SU-DHL-6 (cell line): ENCODE results near the gene STK16.

ENCODE experiments used
- H2AFZ ChIP-seq: fragments of 200-600 bp; sonication (generic); 2 replicates; pipeline ENCODE4 v1.6.1; 2014; ENCODE audit warnings: low read depth, mild to moderate bottlenecking, moderate library complexity, mixed read lengths, antibody characterized with exemption, low read length; ENCODE audit not compliant: severe bottlenecking
- H3F3A ChIP-seq: fragments of 200-600 bp; shearing (Covaris generic); 2 replicates; pipeline ENCODE4 v1.6.0; 2016; ENCODE audit warnings: antibody characterized with exemption, mild to moderate bottlenecking; ENCODE audit not compliant: insufficient read depth
- H3K27ac ChIP-seq: fragments of 200-600 bp; sonication (generic); 2 replicates; pipeline ENCODE4 v1.5.1; 2016; ENCODE audit warnings: low read depth, mild to moderate bottlenecking, low read length, moderate library complexity, mixed read lengths
- H3K27me3 ChIP-seq: fragments of 200-600 bp; sonication (generic), shearing (Covaris generic); 2 replicates; pipeline ENCODE4 v1.6.0; 2014; ENCODE audit warnings: mild to moderate bottlenecking, low read length
- H3K36me3 ChIP-seq: fragments of 200-600 bp; sonication (generic); 2 replicates; pipeline ENCODE4 v1.6.1; 2014; ENCODE audit warnings: mild to moderate bottlenecking, low read length, mixed read lengths
- H3K4me2 ChIP-seq: fragments of 300-600, 200-600 bp; shearing (Covaris generic), sonication (generic); 2 replicates; pipeline ENCODE4 v1.6.0; 2014; ENCODE audit warnings: low read length, low read depth, mild to moderate bottlenecking; ENCODE audit not compliant: poor library complexity, severe bottlenecking
- H3K4me3 ChIP-seq: fragments of 200-600 bp; sonication (generic); 2 replicates; pipeline ENCODE4 v1.5.1; 2014; ENCODE audit warnings: antibody characterized with exemption, low read length, mild to moderate bottlenecking, mixed read lengths; ENCODE audit not compliant: insufficient read depth, poor library complexity, severe bottlenecking
- H3K79me2 ChIP-seq: fragments of 200-600 bp; sonication (generic); 2 replicates; pipeline ENCODE4 v1.6.1; 2014; ENCODE audit warnings: mild to moderate bottlenecking, low read length, moderate library complexity; ENCODE audit not compliant: insufficient read depth
- H3K9ac ChIP-seq: fragments of 200-600 bp; sonication (generic); 2 replicates; pipeline ENCODE4 v1.7.0; 2014; ENCODE audit warnings: mild to moderate bottlenecking, low read length
- H3K9me2 ChIP-seq: fragments of 200-600 bp; sonication (generic); replicated peaks from 2 replicates; pipeline ENCODE4 v1.6.1; 2014; ENCODE audit warnings: low read length; ENCODE audit not compliant: insufficient read depth
- H3K9me3 ChIP-seq: fragments of 200-600 bp; sonication (generic); 2 replicates; pipeline ENCODE4 v1.6.1; 2014; ENCODE audit warnings: low read length, mixed read lengths; ENCODE audit not compliant: insufficient read depth
- H4K20me1 ChIP-seq: fragments of 200-600 bp; sonication (generic); 2 replicates; pipeline ENCODE4 v1.6.1; 2014; ENCODE audit warnings: low read depth, mild to moderate bottlenecking, antibody characterized with exemption, low read length, moderate library complexity, mixed read lengths
- CTCF ChIP-seq: fragments of 200-600 bp; sonication (generic); IDR thresholded peaks from one replicate; pipeline ENCODE4 v1.5.1; 2017; ENCODE audit warnings: antibody characterized with exemption, mild to moderate bottlenecking, low read length, moderate library complexity; ENCODE audit not compliant: insufficient read depth, poor library complexity, severe bottlenecking
- EZH2phosphoT487 ChIP-seq: fragments of 200-600 bp; sonication (generic), shearing (Covaris generic); conservative IDR thresholded peaks from 2 replicates; pipeline ENCODE4 v1.6.1; 2018; ENCODE audit warnings: mild to moderate bottlenecking, antibody characterized with exemption, low read length, moderate library complexity, mixed read lengths

Gene STK16

GRCh38 chr2:219213486-219214071, 31.7 kb upstream of the STK16 start:
- no peak overlapping the region for H3K9ac ChIP-seq
- H3K4me3 ChIP-seq = no peak overlapping the region
- H3K36me3 ChIP-seq = no peaks in the 10 kb centered on the region

GRCh38 chr2:219214141-219214540, 31.1 kb upstream of the STK16 start:
- Histone ChIP-seq H3K9ac (no peak overlapping the region), H3K9me2 (no peaks in the 10 kb centered on the region), H2AFZ (no peak overlapping the region), H3K9me3 (no peaks in the 10 kb centered on the region), H3K36me3 (no peaks in the 10 kb centered on the region), H4K20me1 (no peaks in the 10 kb centered on the region), H3F3A (no peaks in the 10 kb centered on the region), H3K27me3 (no peaks in the 10 kb centered on the region), H3K79me2 (no peaks in the 10 kb centered on the region), H3K4me2 (no peak overlapping the region), H3K27ac (no peak overlapping the region), H3K4me3 (no peak overlapping the region)
- TF ChIP-seq EZH2phosphoT487 (no peak), CTCF (no peak)

More at GRCh38 chr2:219213486-219214071, 31.7 kb upstream of the STK16 start:
- TF ChIP-seq EZH2phosphoT487 = no peak
- no peak for TF ChIP-seq CTCF
- no peak overlapping the region for H3K4me2 ChIP-seq
- H3K9me3 ChIP-seq = no peaks in the 10 kb centered on the region
- H3K27me3 ChIP-seq = no peaks in the 10 kb centered on the region
- H3F3A ChIP-seq = no peaks in the 10 kb centered on the region
- H3K79me2 ChIP-seq = no peaks in the 10 kb centered on the region
- no peaks in the 10 kb centered on the region for H3K9me2 ChIP-seq
- no peaks in the 10 kb centered on the region for H4K20me1 ChIP-seq
- H3K27ac ChIP-seq = no peak overlapping the region
- H2AFZ ChIP-seq = no peak overlapping the region

GRCh38 chr2:219214786-219215185, 30.5 kb upstream of the STK16 start:
- Histone ChIP-seq H4K20me1 (no peaks in the 10 kb centered on the region), H3K9ac (no peak overlapping the region), H3K36me3 (no peaks in the 10 kb centered on the region), H3K27me3 (no peaks in the 10 kb centered on the region), H3K27ac (no peak overlapping the region), H2AFZ (no peak overlapping the region), H3K79me2 (no peaks in the 10 kb centered on the region), H3K9me3 (no peaks in the 10 kb centered on the region), H3F3A (no peaks in the 10 kb centered on the region), H3K9me2 (no peaks in the 10 kb centered on the region), H3K4me3 (no peak overlapping the region), H3K4me2 (no peak overlapping the region)
- TF ChIP-seq CTCF (no peak), EZH2phosphoT487 (no peak)
